SK-N-MC (cell line): ENCODE measurements around the gene GPR155.

Source experiments
- EZH2 ChIP-seq: fragments of 200-600 bp; sonication (generic); IDR thresholded peaks from one replicate; pipeline ENCODE4 v1.6.1; 2017; ENCODE audit warnings: antibody characterized with exemption
- POLR2AphosphoS5 ChIP-seq: IDR thresholded peaks from 2 replicates; pipeline ENCODE4 v1.6.1; 2012; ENCODE audit warnings: mild to moderate bottlenecking, low read depth, low read length, borderline replicate concordance

DNA sequence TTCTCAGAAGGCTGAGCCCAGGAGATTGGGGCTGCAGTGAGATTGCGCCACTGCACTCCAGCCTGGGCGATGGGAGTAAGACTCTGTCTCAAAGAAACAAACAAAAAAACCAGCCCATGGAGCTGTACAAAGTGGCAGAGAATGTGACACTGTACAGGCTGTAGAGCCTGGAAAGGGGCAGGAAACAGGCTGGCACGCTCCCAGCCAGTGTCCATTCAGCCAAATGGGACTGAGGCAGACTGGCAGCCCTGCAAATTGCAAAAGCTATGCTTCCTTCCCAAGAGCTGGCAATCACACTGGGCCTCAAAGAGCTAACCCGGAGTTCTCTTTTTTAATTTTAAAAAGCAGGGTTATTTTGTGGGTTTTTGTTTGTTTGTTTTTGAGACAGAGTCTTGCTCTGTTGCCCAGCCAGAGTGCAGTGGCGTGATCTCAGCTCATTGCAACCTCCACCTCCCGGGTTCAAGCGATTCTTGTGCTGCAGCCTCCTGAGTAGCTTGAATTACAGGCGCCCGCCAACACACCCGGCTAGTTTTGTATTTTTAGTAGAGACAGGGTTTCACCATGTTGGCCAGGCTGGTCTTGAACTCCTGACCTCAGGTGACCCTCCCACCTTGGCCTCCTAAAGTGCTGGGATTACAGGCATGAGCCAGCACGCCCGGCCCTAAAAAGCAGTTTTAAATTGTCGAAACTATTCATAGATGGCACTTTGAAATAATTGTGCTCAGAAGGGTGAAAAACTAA, 48.5 kb downstream of the GPR155 start:
- no peak for TF ChIP-seq EZH2
- TF ChIP-seq POLR2AphosphoS5: no peak
